Dermis blood vessel endothelial cell (primary cell): ENCODE data around the gene NOS3. TPM values are rescaled to one million over a fixed set of nuclear protein-coding genes. Genes with fewer than 3 reads are reported as not detected.

Experiments
- DNase-seq: peaks from one replicate; pipeline ENCODE4 v3.0.0; 2010
- total RNA-seq: library from RNA; depleted of rRNA; stranded (reverse); fragments of >200 nt; gene quantifications from 2 replicates; pipeline ENCODE4 v1.2.3, GENCODE V29; 2014

The NOS3 gene
- total RNA-seq, 1 donor from 2014 or later: 33.4 TPM

DNA sequence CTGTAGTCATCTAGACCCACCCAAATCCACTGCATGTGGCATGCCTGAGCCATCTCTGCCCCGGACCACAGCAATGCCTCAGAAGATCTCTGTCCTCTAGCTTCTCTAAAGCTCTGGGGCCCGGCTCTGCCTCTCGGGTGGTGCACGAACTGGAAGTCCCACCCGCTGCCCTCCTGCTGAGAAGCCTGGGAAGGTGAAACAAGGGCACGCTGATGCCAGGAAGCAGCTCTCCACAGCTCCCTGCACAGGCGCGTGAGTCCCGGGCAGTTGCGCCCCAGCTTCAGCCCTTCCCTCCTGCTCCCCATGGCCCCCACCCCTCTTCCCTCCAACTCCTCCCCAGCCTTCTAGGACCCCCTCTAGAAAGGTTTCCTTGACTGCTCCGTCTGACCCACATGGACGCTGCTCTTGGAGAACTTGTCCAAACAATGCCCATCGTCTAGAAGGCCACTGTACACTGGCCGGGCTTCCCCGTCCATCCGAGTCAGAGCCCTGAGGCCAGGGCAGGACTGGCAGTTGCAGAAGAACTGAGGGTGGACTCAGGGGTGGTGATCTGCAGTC is 25.5 kb upstream of the NOS3 start:
- no peak for DNase-seq

DNA sequence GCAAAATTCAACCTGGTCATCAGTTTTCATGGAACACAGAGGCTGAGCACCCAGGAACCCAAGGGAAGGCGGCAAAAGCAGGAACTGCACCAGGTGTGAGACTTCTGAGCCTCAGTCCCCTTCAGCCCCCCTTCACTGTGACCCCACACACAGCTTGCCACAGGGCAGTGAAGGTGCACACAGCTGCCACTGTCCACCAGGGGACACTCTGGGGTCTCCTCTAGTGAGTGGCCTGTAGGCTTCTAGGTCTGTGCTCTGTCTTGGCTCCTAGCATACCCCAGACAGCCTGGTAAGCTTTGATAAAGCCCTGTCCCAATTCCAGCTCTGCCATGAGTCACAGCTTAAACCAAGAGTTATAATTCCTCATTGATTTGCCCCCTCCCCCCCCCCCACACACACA is 24.8 kb upstream of the NOS3 start:
- peak; percentile 49 for DNase-seq

DNA sequence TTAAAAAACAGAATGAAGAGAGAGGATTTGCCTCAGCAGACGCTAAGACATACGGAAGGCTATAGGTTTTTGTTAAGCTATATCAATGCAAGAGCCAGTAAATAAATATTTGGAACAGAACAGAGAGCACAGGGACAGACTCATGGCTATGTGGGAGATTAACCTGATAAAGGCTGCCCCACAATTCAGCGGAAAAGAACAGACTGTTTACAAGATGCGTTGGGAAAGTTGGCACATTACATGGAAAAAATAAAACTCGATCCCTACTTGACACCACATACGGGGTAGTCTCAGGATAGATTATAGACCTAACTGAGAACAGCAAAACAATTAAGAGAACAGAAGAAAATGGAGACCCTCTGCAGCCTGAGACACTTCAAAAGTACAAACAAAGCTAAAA is 23.5 kb upstream of the NOS3 start:
- no peak for DNase-seq

DNA sequence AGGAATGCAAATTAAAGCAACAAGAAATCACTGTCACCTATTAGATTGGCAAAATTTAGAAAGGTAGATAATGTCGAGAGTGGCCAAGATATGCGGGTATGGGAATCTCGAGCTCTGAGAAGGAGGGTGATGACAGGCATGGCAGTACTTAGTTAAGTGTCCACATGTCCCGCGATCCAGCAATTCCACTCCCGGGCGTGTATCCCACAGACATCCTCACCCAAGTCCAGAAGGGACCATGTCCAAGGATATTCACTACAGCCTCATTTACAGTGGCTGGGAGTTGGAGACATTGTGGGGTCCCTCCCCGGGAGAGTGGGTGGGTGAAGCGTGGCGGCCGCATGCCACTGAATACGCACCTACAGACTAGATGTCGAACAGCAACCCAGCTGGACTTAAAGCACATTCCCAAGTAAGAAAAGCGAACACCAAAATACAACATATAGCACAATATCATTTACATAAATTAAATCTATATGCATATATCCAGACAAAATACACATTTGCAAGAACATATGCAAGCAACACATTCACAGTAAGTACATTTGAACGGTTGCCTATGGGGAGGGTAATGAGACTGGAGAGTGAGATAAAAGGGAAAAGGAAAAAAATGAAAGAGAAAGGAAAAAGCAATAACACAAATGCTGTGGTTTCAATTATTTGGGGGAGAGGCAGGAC is 22.6 kb upstream of the NOS3 start:
- no peak for DNase-seq

DNA sequence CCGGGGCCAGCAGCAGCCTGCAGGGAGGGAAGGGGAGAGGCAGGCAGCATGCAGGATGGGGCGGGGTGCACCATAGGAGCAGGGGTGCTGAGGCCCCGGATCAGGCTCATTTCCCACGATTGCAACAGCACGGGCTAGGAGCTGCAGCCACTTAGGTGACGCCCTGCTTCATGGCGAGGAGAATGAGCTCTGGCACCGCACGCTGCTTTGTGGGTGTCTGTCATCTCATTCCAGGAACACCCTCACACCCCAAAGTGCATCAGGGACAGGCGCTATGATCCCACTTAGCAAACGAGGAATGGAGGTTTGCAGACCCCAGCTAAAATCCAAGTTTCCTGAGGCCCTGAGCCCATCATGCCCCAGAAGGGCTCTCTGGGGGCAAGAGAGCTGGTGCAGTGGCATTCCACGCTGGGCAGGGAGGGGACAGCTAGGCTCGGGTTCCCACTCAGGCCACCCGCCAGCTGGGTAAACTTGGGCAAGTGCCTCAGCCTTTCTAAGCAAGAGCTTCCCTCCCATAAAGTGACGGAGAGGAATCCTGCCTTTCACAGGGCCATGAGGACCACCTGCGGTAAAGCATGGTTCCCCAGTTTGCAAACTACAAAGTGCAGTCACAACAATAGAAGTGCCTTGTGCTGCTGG is 22.0 kb upstream of the NOS3 start:
- DNase-seq: no peak

DNA sequence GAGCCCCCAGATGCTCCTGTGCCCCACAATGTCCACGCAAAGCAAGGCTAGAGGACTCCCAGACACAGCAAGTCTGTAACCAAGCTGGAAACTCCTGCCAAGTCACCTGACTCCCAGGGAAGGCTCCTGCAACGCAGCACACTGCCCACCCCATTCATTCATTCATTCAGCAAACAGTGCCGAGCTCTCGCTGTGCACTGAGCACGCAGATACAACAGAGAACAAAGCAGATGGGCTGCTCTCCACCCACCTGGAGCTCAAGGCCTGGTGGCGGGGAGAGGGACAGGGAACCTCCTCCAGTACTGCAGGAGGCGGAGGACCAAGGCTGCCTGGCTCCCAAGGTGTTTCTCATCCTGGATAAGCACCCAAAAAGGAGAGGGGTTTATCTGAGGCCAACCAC is 21.3 kb upstream of the NOS3 start:
- no peak for DNase-seq

DNA sequence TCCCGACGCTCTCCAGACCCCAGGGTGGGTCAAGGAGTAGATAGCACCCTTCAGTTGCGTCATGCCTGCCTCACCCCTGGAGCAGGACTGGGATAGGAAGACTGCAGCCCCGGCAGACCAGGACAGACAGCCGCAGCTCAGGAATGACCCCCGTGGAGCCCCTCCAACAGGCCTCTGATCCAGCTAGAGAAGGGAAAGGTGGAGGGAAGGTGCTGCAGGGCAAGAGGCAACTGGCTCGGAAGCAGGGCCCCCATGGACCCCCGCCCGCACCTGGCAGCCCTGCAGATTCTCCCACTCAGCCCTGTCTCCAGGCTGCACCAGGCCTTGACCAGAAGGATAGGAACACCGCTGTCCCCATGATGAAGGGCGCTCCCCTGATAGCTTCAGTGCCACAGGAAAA is 20.4 kb upstream of the NOS3 start:
- no peak for DNase-seq

DNA sequence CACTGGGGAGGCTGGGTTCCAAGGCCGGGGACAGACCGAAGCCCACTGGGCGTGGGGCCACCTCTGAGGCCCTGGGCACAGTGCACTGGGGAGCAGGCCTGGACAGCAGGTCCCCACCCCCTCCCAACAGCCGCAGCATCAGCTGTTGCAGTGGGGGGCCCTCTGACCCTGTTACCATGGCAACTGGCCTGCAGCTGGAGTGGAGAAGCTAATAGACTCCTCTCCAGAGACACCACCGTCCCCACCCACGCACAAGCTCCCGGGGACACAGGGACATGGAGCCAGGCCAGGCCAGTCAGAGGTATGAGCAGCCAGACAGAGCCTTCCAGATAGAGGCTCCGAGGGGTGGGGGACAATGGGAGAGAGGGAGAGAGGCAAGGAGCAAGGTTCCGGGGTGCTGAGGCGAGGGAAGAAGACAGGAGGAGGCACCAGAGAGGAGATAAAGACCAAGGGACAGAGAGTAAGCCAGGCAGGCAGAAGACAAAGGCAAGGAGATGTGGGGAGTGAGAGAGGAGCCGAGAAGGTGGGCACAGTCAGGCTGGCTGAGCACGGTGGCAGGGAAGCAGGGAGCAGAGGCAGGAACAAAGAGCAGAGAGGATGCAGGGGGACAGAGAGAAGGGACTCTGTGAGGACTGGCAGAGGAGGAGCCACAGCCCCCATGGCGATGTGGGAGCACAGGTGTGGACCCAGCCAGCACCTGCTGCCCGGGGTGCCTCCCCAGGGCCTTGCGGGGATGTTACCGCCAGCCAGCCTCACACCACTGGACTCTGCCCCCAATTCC is 19.4 kb upstream of the NOS3 start:
- no peak for DNase-seq

DNA sequence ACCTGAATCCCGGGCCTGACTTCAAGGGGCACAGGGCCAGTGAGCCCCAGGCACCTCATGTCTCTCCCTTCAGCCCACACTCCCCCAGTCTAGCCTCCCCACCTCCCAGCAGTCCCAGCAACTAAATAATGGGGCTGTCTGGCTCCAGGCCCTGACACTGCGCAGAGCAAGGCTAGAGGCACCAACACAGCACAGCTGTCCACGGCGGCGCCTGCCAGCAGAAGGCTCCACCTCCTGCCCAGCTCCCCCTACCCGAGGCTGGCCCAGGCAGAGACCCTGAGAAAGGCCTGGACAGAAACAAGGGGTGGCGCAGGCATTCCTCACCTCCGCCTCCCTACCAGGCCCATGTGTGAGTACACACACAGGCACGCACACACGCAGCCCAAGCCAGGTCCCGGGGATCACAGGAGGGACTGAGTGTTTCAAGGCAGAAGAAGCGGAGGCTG is 18.8 kb upstream of the NOS3 start:
- DNase-seq: no peak

DNA sequence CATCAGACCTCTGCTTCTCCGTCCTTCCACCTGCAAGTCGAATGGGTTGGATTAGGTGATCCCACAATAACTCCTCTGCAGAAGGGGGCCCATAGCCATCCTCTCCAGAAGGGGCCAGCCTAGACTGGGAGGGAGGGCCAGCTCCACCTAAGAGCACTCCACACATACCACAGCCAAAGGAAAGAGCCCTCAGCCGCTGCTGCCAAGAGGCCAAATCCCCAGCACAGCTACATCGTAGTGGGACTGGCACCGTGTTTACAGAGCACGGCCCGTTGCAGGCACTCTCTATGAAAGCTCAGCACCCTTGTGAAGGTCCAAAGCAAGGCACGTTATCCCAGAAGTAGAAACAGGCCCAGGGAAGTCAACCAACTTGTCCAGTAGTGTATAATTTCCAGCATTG is 18.1 kb upstream of the NOS3 start:
- no peak for DNase-seq

DNA sequence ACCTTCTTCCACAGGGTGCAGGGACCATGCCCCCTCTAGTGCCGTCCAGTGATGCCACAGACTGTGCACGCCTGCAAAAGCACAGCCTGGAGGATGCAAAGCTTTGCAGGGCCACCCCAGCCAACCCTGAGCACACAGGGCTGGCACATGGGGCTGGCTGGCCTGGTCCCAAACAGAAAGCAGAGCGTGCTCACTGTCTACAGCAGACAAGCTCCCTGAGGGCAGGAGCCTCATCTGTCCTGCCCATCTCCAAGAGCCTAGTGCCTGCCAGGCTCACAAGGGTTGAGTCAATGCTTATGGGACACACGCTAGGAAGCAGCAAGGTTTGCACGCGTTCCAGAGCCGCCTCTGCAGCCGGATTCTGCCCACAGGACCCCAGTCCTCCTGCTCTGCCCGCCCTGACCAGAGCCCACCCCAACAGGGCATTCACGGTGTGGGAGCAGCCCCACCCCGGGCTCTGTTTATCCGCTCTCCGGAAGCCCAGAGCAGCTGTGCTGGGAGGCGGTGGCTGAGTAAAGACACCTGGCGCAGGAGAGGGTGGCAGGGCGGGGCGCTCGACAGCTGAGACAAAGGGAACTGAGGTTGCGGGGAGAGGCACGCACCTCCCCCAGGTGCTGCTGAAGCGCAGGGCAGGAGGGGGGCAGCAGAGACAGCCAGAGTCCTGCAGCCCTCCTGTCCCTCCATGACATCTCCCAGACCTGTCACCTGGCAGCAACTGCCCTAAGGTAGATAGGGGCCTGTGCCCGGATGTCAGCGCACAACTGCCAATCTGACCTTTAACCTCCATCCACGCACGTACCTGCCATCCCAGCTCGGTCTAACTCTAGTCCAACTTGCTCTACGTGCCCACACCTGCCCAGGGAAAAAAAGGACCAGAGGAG is 17.0 kb upstream of the NOS3 start:
- DNase-seq: no peak

DNA sequence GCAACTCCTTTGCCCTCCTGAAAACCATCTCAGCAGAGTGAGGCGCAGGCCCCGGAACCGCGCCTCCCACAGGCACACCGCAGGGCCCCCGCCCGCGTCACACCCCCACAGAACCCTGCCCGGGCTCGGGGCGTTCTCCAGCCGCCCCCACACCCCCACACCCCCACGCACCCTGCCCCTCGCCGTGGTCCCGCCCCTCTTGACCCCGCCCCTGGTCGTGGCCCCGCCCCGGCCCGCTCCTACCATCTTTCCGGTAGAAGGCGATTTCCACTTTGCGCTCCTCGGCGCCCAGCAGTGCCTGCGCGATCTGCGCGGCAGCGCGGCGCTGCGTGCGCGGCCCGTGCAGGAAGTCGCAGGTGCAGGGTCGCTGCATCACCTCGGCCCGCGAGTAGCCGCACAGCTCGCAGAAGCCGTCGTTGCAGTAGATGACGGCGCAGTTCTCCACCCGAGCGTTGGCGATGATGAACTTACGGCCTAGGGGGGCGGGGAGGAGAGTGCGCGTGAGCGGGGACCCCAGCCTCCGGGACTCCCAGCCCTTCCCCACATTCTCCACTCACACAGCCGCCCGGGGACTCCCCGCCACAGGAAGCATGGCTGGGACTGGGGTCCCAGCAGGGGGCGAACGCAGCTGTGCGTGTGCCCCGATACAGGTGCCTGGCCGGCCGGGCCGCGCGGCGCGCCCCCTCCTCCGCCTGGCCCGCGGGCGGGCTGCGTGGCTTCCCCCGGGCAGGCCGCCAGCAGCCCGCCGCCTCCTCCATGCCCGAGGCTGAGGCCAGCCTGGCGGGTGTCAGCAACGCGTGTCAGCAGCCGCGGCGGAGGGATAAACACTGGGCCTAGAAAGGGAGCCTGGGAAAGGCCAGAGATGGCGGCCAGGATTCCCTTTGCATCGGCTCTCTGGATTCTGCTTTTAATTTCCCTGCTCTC is 16.1 kb upstream of the NOS3 start:
- DNase-seq: peak; percentile 27

DNA sequence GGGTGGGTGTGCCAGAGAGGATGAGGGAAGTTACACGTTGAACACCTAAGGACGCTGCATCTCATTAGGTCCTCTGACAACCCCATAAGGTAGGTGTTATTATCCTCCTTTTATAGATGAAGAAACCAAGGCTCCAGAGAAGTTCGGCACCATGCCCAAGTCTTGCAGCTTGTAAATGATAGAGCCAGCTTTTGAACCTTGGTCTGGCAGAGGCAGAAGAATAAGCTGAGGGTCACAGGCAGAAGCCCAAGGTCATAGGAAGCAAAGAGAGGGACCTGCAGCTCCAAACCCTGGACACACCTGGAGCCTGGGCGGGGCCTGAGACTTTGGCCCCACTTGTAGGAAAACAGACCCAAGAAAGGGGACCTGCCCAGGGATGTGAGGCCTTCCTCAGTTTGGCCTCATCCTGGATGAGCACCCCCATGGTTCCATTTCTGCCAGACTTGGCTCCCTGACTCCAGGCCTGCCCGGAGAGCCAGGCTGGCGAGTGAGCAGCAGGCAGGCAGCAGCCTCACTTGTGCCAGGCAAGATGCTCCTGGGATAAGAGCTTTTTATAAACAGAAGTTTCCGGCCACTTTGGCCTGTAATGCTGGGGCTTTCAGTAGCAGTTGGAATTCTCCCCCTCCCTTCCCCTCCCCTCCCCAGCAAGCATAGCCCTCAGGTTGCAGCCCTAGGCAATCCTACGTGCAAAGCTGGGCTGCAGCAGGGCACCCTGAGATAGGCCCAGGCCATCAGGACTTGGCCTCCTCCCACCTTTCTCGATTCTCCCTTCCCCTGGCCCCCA is 15.1 kb upstream of the NOS3 start:
- no peak for DNase-seq

DNA sequence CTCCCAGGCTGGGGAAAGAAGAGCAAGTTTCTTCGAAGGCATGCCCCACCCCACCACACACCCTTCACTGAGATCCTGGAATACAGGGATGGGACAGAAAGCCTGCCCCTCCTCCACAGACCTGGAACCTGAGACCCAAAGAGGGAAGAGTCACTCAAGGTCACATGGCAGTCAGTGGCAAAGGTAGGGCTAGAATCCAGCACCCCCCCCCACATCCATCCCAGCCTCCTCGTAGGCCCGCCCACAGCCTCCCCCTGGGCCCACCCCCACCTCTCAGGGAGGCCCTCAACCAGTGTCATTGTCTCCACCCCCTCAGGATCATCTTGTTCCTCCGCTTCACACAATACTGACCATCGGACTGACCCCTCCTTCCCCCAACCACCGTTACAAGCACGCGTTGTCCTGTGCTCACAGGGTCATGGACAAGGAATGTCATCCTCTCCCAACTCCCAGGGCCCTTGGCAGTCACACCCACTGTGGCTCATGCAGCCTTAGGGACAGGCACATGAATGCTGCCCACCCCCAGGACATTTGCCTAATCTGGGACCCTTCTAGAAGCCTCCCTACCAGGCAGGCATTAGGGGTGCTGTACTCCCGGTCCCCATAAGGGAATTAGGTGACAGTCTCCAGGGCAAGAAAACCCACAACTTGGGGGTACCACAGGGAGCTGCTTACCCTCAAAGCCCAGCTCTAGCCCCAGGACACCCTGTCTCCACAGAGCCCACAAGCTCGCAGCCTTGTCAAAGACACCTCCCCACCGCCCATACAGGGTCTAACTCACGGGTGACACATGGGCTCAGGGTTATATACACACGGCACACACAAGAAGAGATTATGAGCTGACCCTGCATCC is 14.1 kb upstream of the NOS3 start:
- DNase-seq: no peak

DNA sequence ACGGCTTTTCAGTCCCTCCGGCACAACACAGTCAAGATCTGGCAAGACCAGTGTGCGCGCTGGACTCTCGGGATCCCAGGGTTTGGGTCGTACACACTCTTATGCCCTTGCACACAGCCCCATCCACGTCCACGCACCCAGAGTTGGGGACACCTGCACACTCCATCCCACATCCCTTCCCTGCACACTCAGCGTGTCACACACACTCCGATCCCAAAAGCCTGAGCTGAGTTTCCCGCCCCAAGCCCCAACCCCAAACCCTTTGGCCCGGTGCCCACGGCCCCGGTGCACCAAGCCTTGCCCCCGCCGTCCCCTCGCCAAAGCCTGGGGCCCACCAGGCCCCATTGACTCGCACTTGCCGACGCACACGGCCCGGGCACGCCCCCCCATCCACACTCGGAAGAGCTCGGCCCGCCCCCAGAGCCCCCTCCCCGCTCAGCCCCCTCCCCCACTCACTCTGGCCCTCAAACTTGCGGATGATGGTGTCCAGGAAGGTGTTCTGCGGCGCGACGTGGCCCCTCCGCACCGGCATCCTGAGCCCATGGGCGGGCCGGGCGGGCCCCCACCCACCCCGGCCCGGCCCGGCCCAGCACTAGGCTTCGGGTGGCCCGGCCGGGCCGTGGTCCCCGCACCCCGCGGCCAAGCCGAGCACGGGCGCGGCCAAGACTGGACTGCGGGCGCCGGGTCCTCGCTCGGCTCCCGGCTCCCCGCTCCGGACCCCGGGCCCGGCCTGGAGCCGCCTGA is 13.3 kb upstream of the NOS3 start:
- no peak for DNase-seq

DNA sequence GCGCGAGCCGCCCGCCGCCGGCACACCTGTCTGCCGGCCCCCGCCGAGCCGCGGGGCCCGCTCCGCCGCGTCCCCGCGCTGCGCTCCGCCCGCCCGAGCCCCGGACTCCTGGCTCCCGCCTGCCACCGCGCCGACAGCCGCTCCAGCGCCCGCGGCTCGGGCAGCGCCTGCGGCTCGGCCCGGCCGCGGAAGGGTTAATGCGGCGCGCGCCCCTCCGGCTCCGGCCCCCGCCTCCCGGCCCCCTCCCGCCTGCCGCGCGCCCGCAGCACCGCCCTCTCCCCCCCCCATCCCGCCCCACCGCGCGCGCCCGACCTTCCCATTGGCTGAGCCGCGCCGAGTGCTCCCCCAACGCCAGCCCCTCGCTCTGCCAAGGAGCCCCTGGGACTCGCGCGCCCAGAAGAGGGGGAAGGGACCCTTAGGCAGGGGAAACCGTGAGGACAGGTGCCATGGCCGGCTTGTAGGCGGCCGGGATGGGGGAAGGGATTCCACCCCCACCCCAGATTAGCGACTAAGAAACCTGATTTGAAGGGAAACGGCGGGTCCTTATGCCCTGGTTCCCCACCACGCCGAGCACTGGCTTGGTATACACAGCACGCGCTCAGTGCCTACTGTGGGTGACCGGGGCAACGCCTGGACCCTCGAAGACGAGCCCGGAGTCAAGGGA is 12.6 kb upstream of the NOS3 start, which contains the start of gene KCNH2:
KCNH2 (minus strand) TSS at position 196 of the 664 bp plus-strand sequence. CDS start 408 bp downstream, outside the sequence.
- no peak for DNase-seq

DNA sequence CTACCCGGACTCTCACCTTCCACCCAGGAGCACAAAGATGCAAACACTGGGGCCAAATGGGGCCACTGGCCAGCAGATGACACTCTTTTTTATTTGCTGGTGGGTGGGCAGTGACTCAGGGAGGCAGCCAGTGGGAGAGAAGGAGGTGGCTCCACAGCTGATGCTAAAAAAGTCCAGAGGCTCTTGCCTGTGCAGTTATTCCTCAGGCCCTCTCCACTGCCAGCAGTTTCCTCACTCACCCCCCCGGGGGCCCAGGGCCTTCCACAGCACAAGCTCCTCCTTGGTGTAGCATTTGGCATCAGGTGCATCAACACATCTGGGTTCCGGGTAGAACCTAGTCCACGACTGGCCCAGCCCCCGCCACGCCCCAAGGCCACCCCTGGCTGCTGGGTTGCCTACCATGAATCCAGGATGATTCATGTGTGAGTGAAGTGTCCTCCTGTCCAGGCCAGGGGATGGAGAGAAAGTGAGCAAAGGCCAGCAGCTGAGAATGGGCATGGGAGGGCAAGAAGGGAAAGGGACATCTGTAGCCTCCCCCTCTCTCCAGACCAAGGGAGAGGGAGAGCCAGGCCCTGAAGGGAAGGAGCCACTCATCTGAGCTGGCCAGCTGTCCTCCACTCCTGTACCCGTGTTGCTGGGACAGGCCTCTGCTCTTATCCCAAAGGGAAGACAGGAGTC is 11.0 kb upstream of the NOS3 start:
- no peak for DNase-seq
